ENCODE data around the gene DACT3.
A peak's percentile ranks its signal among the peaks of the same experiment; 100 is the strongest.

Gene DACT3

GRCh38 chr19:46602392-46603194 is 58.4 kb downstream of the DACT3 start:
- DNase-seq (ENCODE audit: low spot score), result peak; percentile 79
- Histone ChIP-seq H3K4me3 (peak overlapping the region; percentile 99), H3K27ac (peak overlapping the region; percentile 98 to 99)
- no peak for TF ChIP-seq CTCF (IDR thresholded peaks at IDR 0.05)

- Histone ChIP-seq H3K27ac (peak within 1 kb of the TSS; percentile 98 to 99), H3K4me3 (peak within 1 kb of the TSS; percentile 99)
- no peak for TF ChIP-seq CTCF (IDR thresholded peaks at IDR 0.05)
- DNase-seq (ENCODE audit: low spot score), result peak; percentile 78
Measured at GRCh38 chr19:46601318-46602224, 59.4 kb downstream of the DACT3 start, which contains the start of gene CALM3. CALM3 (plus strand) TSS chr19:46601330; CDS start chr19:46601435, 105 bp downstream.

GRCh38 chr19:46600384-46601317 is 60.3 kb downstream of the DACT3 start:
- peak overlapping the region; percentile 98 to 99 for H3K27ac ChIP-seq
- H3K4me3 ChIP-seq, result peak overlapping the region; percentile 99
- DNase-seq (ENCODE audit: low spot score), result peak; percentile 97
- no peak for TF ChIP-seq CTCF (IDR thresholded peaks at IDR 0.05)

GRCh38 chr19:46599716-46600373 is 61.1 kb downstream of the DACT3 start:
- Histone ChIP-seq H3K4me3 (peak overlapping the region; percentile 99), H3K27ac (peak overlapping the region; percentile 98 to 99)
- DNase-seq (ENCODE audit: low spot score), result no peak
- no peak for TF ChIP-seq CTCF (IDR thresholded peaks at IDR 0.05)

- no peak for DNase-seq (ENCODE audit: low spot score)
- TF ChIP-seq CTCF (IDR thresholded peaks at IDR 0.05), result no peak
- no peak overlapping the region for H3K4me3 ChIP-seq
- H3K27ac ChIP-seq, result no peak overlapping the region
Measured at GRCh38 chr19:46598372-46598917, 62.5 kb downstream of the DACT3 start.
